Pancreas (tissue), 10 donors: Measurements from ENCODE around the gene PDZD2. TPM values are rescaled to one million over a fixed set of nuclear protein-coding genes. Genes with fewer than 3 reads are reported as not detected.

Experiments
- ATAC-seq, 4 donors: fragments of 200-7000 bp; cut with Tn5 transposase; one replicate each; pipeline versions ENCODE4 v1.8.0 to v1.9.1; 2020; ENCODE audit warnings: mild to moderate bottlenecking in 4 of 4, moderate library complexity in 4 of 4
- DNase-seq, 6 donors: peaks; one replicate each; pipeline ENCODE4 v3.0.0-alpha.2; 2020
- FAIRE-seq: peaks from 2 replicates; lab custom pipeline; 2012; peaks lifted over from hg19 to GRCh38; lab: Jason Lieb, UNC
- H3K27ac ChIP-seq, 4 donors: fragments of 200-600 bp; sonication (generic); 1 replicate in 3 of 4; 2 replicates in 1 of 4; pipeline versions ENCODE4 v1.5.0 to v1.8.0; 2020
- H3K27me3 ChIP-seq, 4 donors: fragments of 200-600 bp; one replicate each; pipeline ENCODE4 v1.8.0; 2021
- H3K36me3 ChIP-seq, 3 donors: fragments of 200-600 bp; sonication (generic) in 1 of 3; one replicate each; pipeline versions ENCODE4 v1.5.0 to v1.8.0; 2020 to 2021
- H3K4me1 ChIP-seq, 3 donors: fragments of 200-600 bp; one replicate each; pipeline ENCODE4 v1.8.0; 2021
- H3K4me3 ChIP-seq, 4 donors: fragments of 200-600 bp; sonication (generic) in 2 of 4; one replicate each; pipeline versions ENCODE4 v1.5.0 to v1.8.0; 2020 to 2021
- H3K9me3 ChIP-seq, 4 donors: fragments of 200-600 bp; one replicate each; pipeline ENCODE4 v1.8.0; 2021
- CTCF ChIP-seq, 4 donors: fragments of 200-600 bp; sonication (generic) in 3 of 4; IDR thresholded peaks; one replicate each; pipeline versions ENCODE4 v1.5.0 to v1.8.0; 2021; ENCODE audit warnings: antibody characterized with exemption in 4 of 4
- WGBS, 2 donors: extraction: QIAGEN DNeasy Blood & Tissue Kit; methylation state at CpG; one replicate each; pipeline ENCODE4 v1.1.7; 2013; 5-methylcytosine and 5-hydroxymethylcytosine counted together
- intact Hi-C, 3 donors: fragments of 100-400 bp; cut with DNase I; formaldehyde crosslinking; loops; one replicate each; pipeline versions ENCODE4 v1.11.1 to v1.14.2; 2022
- polyA plus RNA-seq, 2 donors: library from polyadenylated mRNA; stranded (reverse); fragments of 200-250 nt; gene quantifications; one replicate each; pipeline ENCODE4 v1.2.3, GENCODE V29; 2013
- total RNA-seq, 6 donors: library from RNA; stranded (reverse); fragmentation: NEBNext Ultra II Directional in 4 of 6; extraction: Animal tissue kit (Norgen Biotek cat#: 25700) in 4 of 6; gene quantifications; one replicate each; pipeline versions ENCODE4 v1.2.1 to v1.2.4, GENCODE V29; 2021 to 2023
- donor health status: healthy with polysubstance abuse.
- donor health status: DM: no; HTN: no; CAD: no; lungs with moderate emphysema.
- donor health status: DM: no; HTN: no; CAD: no.
- donor health status: control.
- donor health status: control.
- donor health status: Bipolar disorder and iron deficiency.
- donor health status: DM: yes; HTN: yes; CAD: no.
- donor health status: DM: no; HTN: no; CAD: no.
- donor health status: DM: no; HTN: no; CAD: no.
- donor health status: DM: yes; HTN: yes; CAD: no.

The PDZD2 gene
- total and polyA plus RNA-seq, 8 donors = 1.4 to 4.5 (median 3.3) TPM

DNA sequence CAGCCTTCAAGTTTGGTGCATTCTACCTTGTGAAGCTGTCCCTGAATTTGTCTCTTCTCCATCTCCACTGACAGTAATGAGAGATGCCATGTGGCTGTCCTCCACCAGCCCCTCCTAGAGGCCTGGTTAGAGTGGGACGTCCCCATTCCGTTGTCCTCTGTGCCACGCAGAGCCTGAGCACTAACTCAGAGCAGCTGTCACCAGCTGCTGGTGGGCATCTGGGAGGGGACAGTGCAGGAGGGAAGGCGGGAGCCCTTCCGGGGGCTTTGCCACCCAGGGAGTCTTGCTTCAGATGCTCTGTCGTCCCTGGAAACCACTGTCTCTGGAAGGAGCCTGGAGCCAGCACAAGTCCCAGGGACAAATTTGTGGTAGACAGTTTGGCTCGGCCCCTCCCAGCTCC lies 78.6 kb downstream of the PDZD2 start:
- TF ChIP-seq CTCF (IDR thresholded peaks at IDR 0.05) = no peak
- Histone ChIP-seq H3K4me3 (no peak overlapping the region), H3K9me3 (no peaks in the 10 kb centered on the region), H3K27me3 (no peaks in the 10 kb centered on the region), H3K4me1 (no peaks in the 10 kb centered on the region), H3K27ac (no peak overlapping the region), H3K36me3 (no peaks in the 10 kb centered on the region)
- DNase-seq (no peak), FAIRE-seq (no peak), ATAC-seq (no peak)
- intact Hi-C loops = no loop called here
- WGBS, 2 donors = 66% methylated on average over 6 to 7 of the region's 7 CpGs

DNA sequence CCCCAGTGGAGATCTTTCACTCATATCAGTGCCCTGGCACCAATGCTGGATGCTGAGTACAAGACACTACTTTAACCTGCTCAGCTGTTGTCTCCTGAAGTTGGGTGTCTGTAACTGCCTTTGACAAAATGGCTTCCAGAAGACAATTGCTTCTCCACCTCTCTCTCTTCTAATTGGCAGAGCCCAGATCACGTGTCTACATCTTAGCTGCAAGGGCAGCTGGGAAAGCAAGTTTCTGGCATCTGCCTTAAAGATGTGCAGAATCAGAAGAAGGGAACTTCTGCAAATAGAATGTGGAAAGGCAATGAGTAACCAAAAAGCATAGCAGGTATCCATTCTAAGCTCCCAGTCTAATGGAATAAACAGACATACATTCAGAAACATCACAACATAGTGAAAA lies 81.1 kb downstream of the PDZD2 start:
- TF ChIP-seq CTCF (IDR thresholded peaks at IDR 0.05) = no peak
- 70 to 77% methylated on average over 1 of the region's 1 CpG for WGBS, 2 donors
- intact Hi-C loops = no loop called here
- no peaks in the 10 kb centered on the region for H3K36me3 ChIP-seq
- H3K27me3 ChIP-seq = no peaks in the 10 kb centered on the region
- no peak for ATAC-seq
- no peaks in the 10 kb centered on the region for H3K4me1 ChIP-seq
- H3K9me3 ChIP-seq = no peaks in the 10 kb centered on the region
- no peak for DNase-seq
- no peak overlapping the region for H3K4me3 ChIP-seq
- H3K27ac ChIP-seq = no peak overlapping the region
- no peak for FAIRE-seq

DNA sequence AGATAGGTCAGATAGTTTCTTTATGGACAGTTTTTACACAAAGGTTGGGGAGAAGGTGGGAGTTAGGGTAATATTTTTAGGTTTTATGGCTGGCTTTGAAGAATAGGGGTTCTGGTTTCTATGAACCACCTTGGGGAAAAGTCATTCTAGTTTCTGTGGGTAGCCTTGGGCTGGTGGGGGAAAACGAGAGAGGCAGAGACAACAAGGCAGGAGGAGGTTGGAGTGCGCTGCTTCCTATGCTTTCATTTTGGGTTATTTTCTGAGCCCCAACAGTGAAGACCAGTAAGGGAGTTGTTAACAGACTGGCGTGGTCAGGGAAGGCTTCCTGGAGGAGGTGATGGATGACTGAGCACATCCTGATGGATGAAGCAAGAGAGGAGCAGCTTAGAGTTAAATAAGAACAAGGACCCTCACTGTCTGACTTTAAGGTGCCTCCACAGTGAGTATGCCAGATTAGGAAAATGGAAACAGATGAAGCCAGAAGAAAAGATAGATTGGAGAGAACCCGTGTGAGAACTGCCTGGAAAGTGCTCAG lies 81.9 kb downstream of the PDZD2 start:
- 59 to 70% methylated on average over 4 of the region's 4 CpGs for WGBS, 2 donors
- no peak for FAIRE-seq
- no peak for TF ChIP-seq CTCF (IDR thresholded peaks at IDR 0.05)
- Histone ChIP-seq H3K36me3 (no peaks in the 10 kb centered on the region), H3K27ac (no peak overlapping the region), H3K9me3 (no peaks in the 10 kb centered on the region), H3K4me3 (no peak overlapping the region), H3K27me3 (no peaks in the 10 kb centered on the region), H3K4me1 (no peaks in the 10 kb centered on the region)
- intact Hi-C loops = no loop called here
- no peak for DNase-seq
- ATAC-seq = no peak

GRCh38 chr5:31722111-31722510 lies 83.2 kb downstream of the PDZD2 start:
- ATAC-seq (no peak), FAIRE-seq (no peak), DNase-seq (no peak)
- no peak for TF ChIP-seq CTCF (IDR thresholded peaks at IDR 0.05)
- 63 to 71% methylated on average over 4 of the region's 4 CpGs for WGBS, 2 donors
- Histone ChIP-seq H3K4me1 (no peaks in the 10 kb centered on the region), H3K9me3 (no peaks in the 10 kb centered on the region), H3K4me3 (no peak overlapping the region), H3K27ac (no peak overlapping the region), H3K27me3 (no peaks in the 10 kb centered on the region), H3K36me3 (no peaks in the 10 kb centered on the region)
- intact Hi-C loops = no loop called here

GRCh38 chr5:31725996-31726395 lies 87.1 kb downstream of the PDZD2 start:
- TF ChIP-seq CTCF (IDR thresholded peaks at IDR 0.05) = no peak
- Histone ChIP-seq H3K27me3 (no peaks in the 10 kb centered on the region), H3K9me3 (no peaks in the 10 kb centered on the region), H3K27ac (no peak overlapping the region), H3K36me3 (no peaks in the 10 kb centered on the region), H3K4me1 (no peaks in the 10 kb centered on the region), H3K4me3 (no peak overlapping the region)
- ATAC-seq (no peak), FAIRE-seq (no peak), DNase-seq (no peak)
- 74 to 80% methylated on average over 10 of the region's 10 CpGs for WGBS, 2 donors
- intact Hi-C loops = no loop called here
